ENCODE data around the gene MFSD1. TPM values are rescaled to one million over a fixed set of nuclear protein-coding genes. Genes with fewer than 3 reads are reported as not detected.

MFSD1 gene
- total RNA-seq, 1 donor from 2014 or later = 31.5 TPM

GRCh38 chr3:158835631-158836030, 33.8 kb downstream of the MFSD1 start:
- peaks cover 26% of the 10 kb centered on the region for H3K27me3 Mint-ChIP-seq (ENCODE audit: low read depth)
- H3K4me3 Mint-ChIP-seq = no peak overlapping the region
- H3K4me1 Mint-ChIP-seq = no peaks in the 10 kb centered on the region
- H3K9me3 Mint-ChIP-seq = no peaks in the 10 kb centered on the region
- H3K27ac Mint-ChIP-seq = no peak overlapping the region
- peaks cover 8% of the 10 kb centered on the region for H3K36me3 Mint-ChIP-seq
- no peak for TF ChIP-seq CTCF (IDR thresholded peaks at IDR 0.05; ENCODE audit: unreplicated experiment)
- no peak for DNase-seq (ENCODE audit: low spot score in 2 of 2, unreplicated experiment in 2 of 2)

DNA sequence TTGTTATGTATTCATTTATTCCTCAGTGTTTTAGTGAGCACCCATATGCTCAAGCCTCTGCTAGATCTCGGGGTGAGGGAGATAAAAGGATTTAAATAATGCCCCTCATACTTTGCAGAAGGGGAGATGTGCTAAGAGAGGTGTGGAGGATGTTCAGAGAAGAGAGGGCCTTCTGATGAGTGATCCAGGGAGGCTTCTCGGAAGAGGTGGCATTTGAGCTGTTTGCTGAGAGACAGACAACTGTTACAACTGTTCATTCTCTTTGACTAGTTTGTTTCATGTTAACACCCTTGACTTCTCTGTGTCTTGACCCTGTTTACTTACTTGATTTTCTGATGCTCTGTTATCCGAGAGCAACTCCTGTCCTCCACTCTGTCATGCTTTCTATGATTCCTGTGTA, 34.5 kb downstream of the MFSD1 start:
- DNase-seq (ENCODE audit: low spot score in 2 of 2, unreplicated experiment in 2 of 2) = no peak
- Mint-ChIP-seq H3K27me3 (ENCODE audit: low read depth) (peaks cover 26% of the 10 kb centered on the region), H3K9me3 (no peaks in the 10 kb centered on the region), H3K4me3 (no peak overlapping the region), H3K27ac (no peak overlapping the region), H3K36me3 (peaks cover 4% of the 10 kb centered on the region), H3K4me1 (no peaks in the 10 kb centered on the region)
- no peak for TF ChIP-seq CTCF (IDR thresholded peaks at IDR 0.05; ENCODE audit: unreplicated experiment)

DNA sequence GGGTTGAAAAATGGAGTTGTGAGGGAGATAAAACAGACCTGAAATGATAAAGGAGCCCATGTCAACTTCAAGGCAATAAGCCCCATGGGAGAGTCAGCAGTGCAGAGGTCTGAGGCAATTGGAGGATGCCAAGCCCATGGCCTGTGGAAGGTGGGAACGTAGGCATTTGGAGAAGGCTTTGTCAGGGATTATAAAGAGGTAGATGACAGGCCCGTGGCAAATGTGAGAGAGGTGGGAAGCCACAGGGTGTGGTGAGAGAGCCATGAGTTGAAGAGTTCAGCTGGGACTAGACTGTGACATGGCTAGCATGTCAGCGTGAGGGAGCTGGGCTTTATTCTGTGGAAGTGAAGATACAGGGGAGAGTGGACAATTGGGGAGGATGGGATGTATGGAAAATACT, 35.4 kb downstream of the MFSD1 start:
- no peak overlapping the region for H3K4me3 Mint-ChIP-seq
- no peak for DNase-seq (ENCODE audit: low spot score in 2 of 2, unreplicated experiment in 2 of 2)
- H3K36me3 Mint-ChIP-seq = no peaks in the 10 kb centered on the region
- peaks cover 26% of the 10 kb centered on the region for H3K27me3 Mint-ChIP-seq (ENCODE audit: low read depth)
- H3K27ac Mint-ChIP-seq = no peak overlapping the region
- H3K9me3 Mint-ChIP-seq = no peaks in the 10 kb centered on the region
- no peaks in the 10 kb centered on the region for H3K4me1 Mint-ChIP-seq
- TF ChIP-seq CTCF (IDR thresholded peaks at IDR 0.05; ENCODE audit: unreplicated experiment) = no peak

DNA sequence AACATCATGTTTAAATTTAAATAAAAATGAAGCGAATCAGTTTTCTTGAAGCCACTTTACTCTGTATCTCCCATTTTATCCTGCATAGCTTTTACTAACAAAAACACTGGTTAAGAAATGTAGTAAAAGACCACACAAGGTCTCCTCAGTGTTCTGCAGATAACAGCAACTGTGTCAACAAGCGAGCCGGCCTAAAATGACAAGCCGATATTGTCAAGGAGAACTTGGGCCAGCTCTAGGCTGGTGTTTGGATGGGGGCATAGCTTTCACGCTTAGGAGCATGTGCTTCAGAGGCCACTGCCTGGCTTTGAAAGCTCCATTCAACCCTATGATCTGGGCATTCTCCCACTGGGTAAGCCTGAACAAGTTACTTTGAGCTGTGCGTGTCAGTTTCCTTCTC, 38.1 kb downstream of the MFSD1 start:
- Mint-ChIP-seq H3K4me3 (no peak overlapping the region), H3K36me3 (no peaks in the 10 kb centered on the region), H3K27me3 (ENCODE audit: low read depth) (peaks cover 28% of the 10 kb centered on the region), H3K9me3 (no peaks in the 10 kb centered on the region), H3K4me1 (no peaks in the 10 kb centered on the region), H3K27ac (no peak overlapping the region)
- DNase-seq (ENCODE audit: low spot score in 2 of 2, unreplicated experiment in 2 of 2) = no peak
- TF ChIP-seq CTCF (IDR thresholded peaks at IDR 0.05; ENCODE audit: unreplicated experiment) = no peak

DNA sequence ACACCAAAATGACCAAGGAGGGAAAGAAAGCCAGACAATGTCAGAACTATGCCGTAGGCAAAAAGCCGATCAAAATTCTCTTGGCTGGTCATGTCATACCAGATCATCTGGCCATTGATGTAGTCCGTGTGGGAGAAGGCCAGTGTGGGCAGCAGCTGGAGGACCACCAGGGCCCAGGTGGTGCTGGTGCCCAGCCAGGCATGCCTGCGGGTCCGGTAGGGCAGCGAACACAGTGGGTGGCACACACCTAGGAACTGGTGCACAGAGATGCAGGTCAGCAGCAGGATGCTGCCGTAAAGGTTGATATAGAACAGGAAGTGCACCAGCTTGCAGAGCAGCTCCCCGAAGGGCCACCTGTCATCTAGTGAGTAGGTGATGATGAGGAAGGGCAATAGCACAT, 39.5 kb downstream of the MFSD1 start:
- Mint-ChIP-seq H3K27me3 (ENCODE audit: low read depth) (peaks cover 26% of the 10 kb centered on the region), H3K9me3 (no peaks in the 10 kb centered on the region), H3K4me3 (no peak overlapping the region), H3K36me3 (no peaks in the 10 kb centered on the region), H3K4me1 (no peaks in the 10 kb centered on the region), H3K27ac (no peak overlapping the region)
- no peak for TF ChIP-seq CTCF (IDR thresholded peaks at IDR 0.05; ENCODE audit: unreplicated experiment)
- DNase-seq (ENCODE audit: low spot score in 2 of 2, unreplicated experiment in 2 of 2) = no peak

DNA sequence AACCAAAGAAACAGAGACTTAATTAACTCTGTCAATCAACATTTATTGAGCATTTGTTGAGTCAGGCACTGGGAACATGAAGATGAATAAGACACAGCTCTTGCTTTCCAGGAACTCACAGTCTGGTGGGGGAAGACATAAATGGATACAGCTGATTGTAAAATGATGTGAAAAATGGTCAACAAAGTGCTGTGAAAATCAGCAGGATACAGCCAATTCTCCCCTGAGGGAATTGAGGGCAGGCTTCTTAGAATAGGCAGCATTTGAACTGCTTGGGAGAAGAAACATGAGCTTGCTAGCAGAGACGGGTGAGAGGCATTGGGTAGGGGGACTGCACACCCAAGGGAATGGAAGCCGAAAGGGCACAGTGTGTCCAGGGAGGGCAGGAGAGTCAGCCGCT, 41.1 kb downstream of the MFSD1 start:
- no peaks in the 10 kb centered on the region for H3K36me3 Mint-ChIP-seq
- no peaks in the 10 kb centered on the region for H3K9me3 Mint-ChIP-seq
- H3K27ac Mint-ChIP-seq = no peak overlapping the region
- TF ChIP-seq CTCF (IDR thresholded peaks at IDR 0.05; ENCODE audit: unreplicated experiment) = no peak
- H3K4me3 Mint-ChIP-seq = no peak overlapping the region
- no peak for DNase-seq (ENCODE audit: low spot score in 2 of 2, unreplicated experiment in 2 of 2)
- no peaks in the 10 kb centered on the region for H3K4me1 Mint-ChIP-seq
- peaks cover 22% of the 10 kb centered on the region for H3K27me3 Mint-ChIP-seq (ENCODE audit: low read depth)

Measured in mesothelial cell of epicardium (in vitro differentiated cells).